ENCODE results near the gene FAM186B.

Gene FAM186B

DNA sequence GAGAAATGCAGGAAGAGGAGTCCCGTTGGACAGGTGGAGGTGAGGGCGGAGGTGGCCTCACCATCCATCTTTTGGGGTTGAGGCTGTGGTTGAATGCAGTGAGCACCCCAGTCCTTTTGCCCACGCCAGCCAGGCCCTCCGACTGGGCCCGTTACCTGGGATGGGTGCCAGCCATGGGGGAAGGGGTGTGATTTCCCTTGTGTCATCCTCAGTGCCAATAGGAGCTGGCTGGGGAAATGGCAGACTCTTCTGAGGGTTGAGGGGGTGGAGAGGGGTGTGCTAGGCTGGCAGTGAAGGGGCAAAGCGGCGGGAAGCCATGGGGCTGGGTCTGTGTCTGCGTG lies 57.0 kb downstream of the FAM186B start:
- no peak for DNase-seq (ENCODE audit: low read depth, low spot score)
- ChIA-PET CTCF (interaction anchor here (1.0 to 7.1 kb wide), 4 partner anchors 8 to 217 kb away, joined by 3 to 44 read pairs (median 8); no protein-coding TSS in a partner anchor), POLR2A (interaction anchor here (1.1 kb wide), 1 partner anchor 12 kb away, joined by 3 read pairs; no protein-coding TSS in a partner anchor)
- H3K4me3 ChIP-seq (ENCODE audit: low read depth, low read length), result no peak overlapping the region
- TF ChIP-seq, protein P1, sequence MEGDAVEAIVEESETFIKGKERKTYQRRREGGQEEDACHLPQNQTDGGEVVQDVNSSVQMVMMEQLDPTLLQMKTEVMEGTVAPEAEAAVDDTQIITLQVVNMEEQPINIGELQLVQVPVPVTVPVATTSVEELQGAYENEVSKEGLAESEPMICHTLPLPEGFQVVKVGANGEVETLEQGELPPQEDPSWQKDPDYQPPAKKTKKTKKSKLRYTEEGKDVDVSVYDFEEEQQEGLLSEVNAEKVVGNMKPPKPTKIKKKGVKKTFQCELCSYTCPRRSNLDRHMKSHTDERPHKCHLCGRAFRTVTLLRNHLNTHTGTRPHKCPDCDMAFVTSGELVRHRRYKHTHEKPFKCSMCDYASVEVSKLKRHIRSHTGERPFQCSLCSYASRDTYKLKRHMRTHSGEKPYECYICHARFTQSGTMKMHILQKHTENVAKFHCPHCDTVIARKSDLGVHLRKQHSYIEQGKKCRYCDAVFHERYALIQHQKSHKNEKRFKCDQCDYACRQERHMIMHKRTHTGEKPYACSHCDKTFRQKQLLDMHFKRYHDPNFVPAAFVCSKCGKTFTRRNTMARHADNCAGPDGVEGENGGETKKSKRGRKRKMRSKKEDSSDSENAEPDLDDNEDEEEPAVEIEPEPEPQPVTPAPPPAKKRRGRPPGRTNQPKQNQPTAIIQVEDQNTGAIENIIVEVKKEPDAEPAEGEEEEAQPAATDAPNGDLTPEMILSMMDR (IDR thresholded peaks at IDR 0.05; ENCODE audit: insufficient read depth, low read length, missing control alignments), result no peak

GRCh38 chr12:49547090-49547690 lies 58.2 kb downstream of the FAM186B start:
- CTCF ChIA-PET, result interaction anchor here (1.0 to 2.5 kb wide), 5 partner anchors 10 to 215 kb away, joined by 3 to 10 read pairs (median 5); no protein-coding TSS in a partner anchor

GRCh38 chr12:49546481-49546880 lies 59.0 kb downstream of the FAM186B start:
- DNase-seq (ENCODE audit: low read depth, low spot score), result no peak
- no peak overlapping the region for H3K4me3 ChIP-seq (ENCODE audit: low read depth, low read length)
- ChIA-PET POLR2A (interaction anchor here (0.7 kb wide), 1 partner anchor 9 kb away, joined by 3 read pairs; no protein-coding TSS in a partner anchor), CTCF (interaction anchor here (1.0 to 2.5 kb wide), 7 partner anchors 11 to 215 kb away, joined by 3 to 10 read pairs (median 4); no protein-coding TSS in a partner anchor)
- TF ChIP-seq, protein P1 (IDR thresholded peaks at IDR 0.05; ENCODE audit: insufficient read depth, low read length, missing control alignments), result no peak

More at GRCh38 chr12:49547090-49547690, 58.2 kb downstream of the FAM186B start:
- DNase-seq (ENCODE audit: low read depth, low spot score), result no peak
- POLR2A ChIA-PET, result no interaction called here
- TF ChIP-seq, protein P1 (IDR thresholded peaks at IDR 0.05; ENCODE audit: insufficient read depth, low read length, missing control alignments), result no peak
- H3K4me3 ChIP-seq (ENCODE audit: low read depth, low read length), result no peak overlapping the region

DNA sequence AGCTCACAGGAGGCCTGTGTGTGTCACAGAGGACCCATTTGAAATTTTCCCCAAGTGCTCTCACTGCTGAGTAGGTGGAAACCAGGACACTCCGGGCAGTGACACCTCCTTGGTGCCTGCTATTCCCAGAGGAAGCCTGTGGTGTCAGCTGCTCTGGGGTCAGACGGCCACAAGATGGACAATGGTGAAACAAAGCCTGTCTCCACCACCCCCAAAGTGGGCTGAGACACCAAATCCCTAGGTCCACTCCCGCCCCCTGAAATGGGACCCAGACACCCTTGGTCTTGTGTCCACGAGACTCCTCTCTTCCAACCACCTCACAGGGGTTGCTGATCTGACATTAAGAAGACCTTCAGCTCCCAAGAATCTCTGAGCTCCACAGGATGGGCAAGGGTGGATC lies 59.6 kb downstream of the FAM186B start:
- ChIA-PET POLR2A (interaction anchor here (0.7 kb wide), 1 partner anchor 8 kb away, joined by 3 read pairs; no protein-coding TSS in a partner anchor), CTCF (interaction anchor here (1.2 to 2.5 kb wide), 7 partner anchors 11 to 214 kb away, joined by 3 to 10 read pairs (median 5); no protein-coding TSS in a partner anchor)
- no peak overlapping the region for H3K4me3 ChIP-seq (ENCODE audit: low read depth, low read length)
- TF ChIP-seq, protein P1 (IDR thresholded peaks at IDR 0.05; ENCODE audit: insufficient read depth, low read length, missing control alignments), result no peak
- no peak for DNase-seq (ENCODE audit: low read depth, low spot score)

GRCh38 chr12:49543914-49544815 lies 61.3 kb downstream of the FAM186B start:
- TF ChIP-seq, protein P1 (IDR thresholded peaks at IDR 0.05; ENCODE audit: insufficient read depth, low read length, missing control alignments), result no peak
- POLR2A ChIA-PET, result interaction anchor here (0.6 kb wide), 1 partner anchor 20 kb away, joined by 3 read pairs; no protein-coding TSS in a partner anchor
- CTCF ChIA-PET, result interaction anchor here (1.0 to 1.5 kb wide), 3 partner anchors 10 to 202 kb away, joined by 4 to 7 read pairs (median 6); no protein-coding TSS in a partner anchor
- DNase-seq (ENCODE audit: low read depth, low spot score), result no peak
- H3K4me3 ChIP-seq (ENCODE audit: low read depth, low read length), result no peak overlapping the region
